ENCODE results near the gene SNHG17. TPM values are rescaled to one million over a fixed set of nuclear protein-coding genes. Genes with fewer than 3 reads are reported as not detected.
A peak's percentile ranks its signal among the peaks of the same experiment; 100 is the strongest.

Gene SNHG17
- total and polyA plus RNA-seq, 9 of the 15 experiments (the other 6 are each of a cell fraction or from before 2014, with no cell fraction given): 29.8 to 106 (median 57.7) TPM

- TF ChIP-seq REST (IDR thresholded peaks at IDR 0.05; ENCODE audit: borderline replicate concordance): no peak; the same call in 1 of the 2 replicates
- TF ChIP-seq REST (CRISPR knock-in tag; IDR thresholded peaks at IDR 0.05; ENCODE audit: low read depth): no peak
- no peak for TF ChIP-seq ZNF408 (CRISPR knock-in tag; IDR thresholded peaks at IDR 0.05; ENCODE audit: low read depth)
- TF ChIP-seq ZNF668 (CRISPR knock-in tag; IDR thresholded peaks at IDR 0.05): no peak
- TF ChIP-seq ZC3H11A (IDR thresholded peaks at IDR 0.05; ENCODE audit: low read depth, low read length): no peak
- peak; percentile 53; the same call in 1 of the 2 replicates for TF ChIP-seq GATA2 (CRISPR knock-in tag; IDR thresholded peaks at IDR 0.05)
- TF ChIP-seq GTF2A2 (tag; IDR thresholded peaks at IDR 0.05): no peak
- TF ChIP-seq ZNF347 (CRISPR knock-in tag; IDR thresholded peaks at IDR 0.05; ENCODE audit: low read depth): no peak
- no peak for TF ChIP-seq RUNX1 (IDR thresholded peaks at IDR 0.05; ENCODE audit: low read depth)
- TF ChIP-seq ZC3H4 (CRISPR knock-in tag; IDR thresholded peaks at IDR 0.05; ENCODE audit: borderline replicate concordance): no peak
- no peak for TF ChIP-seq MITF (IDR thresholded peaks at IDR 0.05)
- TF ChIP-seq FOXM1 (IDR thresholded peaks at IDR 0.05; ENCODE audit: low read depth): peak; percentile 57
- TF ChIP-seq FOXM1 (CRISPR knock-in tag; IDR thresholded peaks at IDR 0.05; ENCODE audit: low read depth): no peak
- no peak for TF ChIP-seq THRA (IDR thresholded peaks at IDR 0.05)
- no peak for TF ChIP-seq RAD21 (CRISPR knock-in tag; conservative IDR thresholded peaks at IDR 0.05 in 1 of 2, IDR thresholded peaks at IDR 0.05 in 1 of 2)
- TF ChIP-seq NBN (IDR thresholded peaks at IDR 0.05; ENCODE audit: low read depth): peak; percentile 88; the same call in 1 of the 2 replicates
- TF ChIP-seq CTBP1 (IDR thresholded peaks at IDR 0.05; ENCODE audit: borderline replicate concordance): peak; percentile 74
- TF ChIP-seq NCOA1 (IDR thresholded peaks at IDR 0.05; ENCODE audit: low read depth): no peak
Observed at GRCh38 chr20:38452880-38453624, 17.9 kb upstream of the SNHG17 start (continued).

Measured in K562 (cell line).